SJSA1 (cell line): Measurements from ENCODE around the gene APLF. TPM values are rescaled to one million over a fixed set of nuclear protein-coding genes. Genes with fewer than 3 reads are reported as not detected.

Source experiments
- DNase-seq, 2 experiments: peaks; one replicate each; pipeline ENCODE4 v3.0.0-alpha.2; 2015 to 2020; ENCODE audit warnings: low spot score in 2 of 2, low read depth in 1 of 2
- H3K27ac ChIP-seq: fragments of 250-450 bp; sonication (Bioruptor Pico); 2 replicates; pipeline ENCODE4 v1.5.1; 2020; ENCODE audit warnings: mild to moderate bottlenecking, moderate library complexity
- H3K27me3 ChIP-seq: fragments of 250-450 bp; sonication (Bioruptor Pico); replicated peaks from 2 replicates; pipeline ENCODE4 v1.5.1; 2020; ENCODE audit warnings: mild to moderate bottlenecking, moderate library complexity
- H3K36me3 ChIP-seq: fragments of 250-450 bp; sonication (Bioruptor Pico); 2 replicates; pipeline ENCODE4 v1.5.1; 2020; ENCODE audit warnings: mild to moderate bottlenecking
- H3K4me1 ChIP-seq: fragments of 250-450 bp; sonication (Bioruptor Pico); replicated peaks from 2 replicates; pipeline ENCODE4 v1.6.1; 2021; ENCODE audit warnings: mild to moderate bottlenecking
- H3K4me3 ChIP-seq: fragments of 250-450 bp; sonication (Bioruptor Pico); 2 replicates; pipeline ENCODE4 v1.5.1; 2020; ENCODE audit warnings: mild to moderate bottlenecking
- H3K9me3 ChIP-seq: fragments of 250-450 bp; sonication (Bioruptor Pico); replicated peaks from 2 replicates; pipeline ENCODE4 v1.5.1; 2020; ENCODE audit warnings: mild to moderate bottlenecking
- total RNA-seq: library from RNA; depleted of rRNA; stranded (reverse); fragments of >200 nt; shearing (Covaris generic); gene quantifications from 2 replicates; pipeline ENCODE4 v1.2.3, GENCODE V29; 2014

Gene APLF
- total RNA-seq, 1 experiment from 2014 or later = 1.8 TPM

GRCh38 chr2:68453761-68454360 is 13.5 kb upstream of the APLF start:
- no peaks in the 10 kb centered on the region for H3K4me1 ChIP-seq
- H3K4me3 ChIP-seq = no peak overlapping the region
- H3K36me3 ChIP-seq = no peaks in the 10 kb centered on the region
- no peak for DNase-seq
- H3K27me3 ChIP-seq = no peaks in the 10 kb centered on the region
- H3K27ac ChIP-seq = no peak overlapping the region
- H3K9me3 ChIP-seq = no peaks in the 10 kb centered on the region

GRCh38 chr2:68454719-68455118 is 12.7 kb upstream of the APLF start:
- H3K9me3 ChIP-seq = no peaks in the 10 kb centered on the region
- H3K27ac ChIP-seq = no peak overlapping the region
- H3K27me3 ChIP-seq = no peaks in the 10 kb centered on the region
- H3K36me3 ChIP-seq = no peaks in the 10 kb centered on the region
- H3K4me3 ChIP-seq = no peak overlapping the region
- DNase-seq = no peak
- no peaks in the 10 kb centered on the region for H3K4me1 ChIP-seq

DNA sequence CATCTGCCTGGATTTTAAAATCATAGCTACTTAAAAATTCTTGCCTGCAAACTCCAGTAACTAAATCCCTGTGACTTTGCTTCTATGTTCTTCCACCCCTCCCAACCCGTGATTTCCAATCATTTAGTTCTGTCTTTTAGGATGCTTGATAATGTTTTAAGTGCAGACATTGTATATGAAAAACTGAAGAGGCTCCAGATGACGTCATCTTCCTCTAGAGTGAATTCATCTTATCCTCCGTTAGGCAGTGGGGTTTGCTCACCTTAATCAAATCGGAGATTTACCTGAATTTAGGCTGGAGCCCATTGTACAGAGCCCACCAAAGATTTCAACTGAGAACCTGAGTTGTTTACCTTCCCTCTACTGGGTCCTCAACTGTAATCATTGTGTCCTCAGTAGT is 11.2 kb upstream of the APLF start:
- H3K4me1 ChIP-seq = no peaks in the 10 kb centered on the region
- H3K36me3 ChIP-seq = no peaks in the 10 kb centered on the region
- H3K9me3 ChIP-seq = no peaks in the 10 kb centered on the region
- H3K27me3 ChIP-seq = no peaks in the 10 kb centered on the region
- no peak for DNase-seq
- no peak overlapping the region for H3K27ac ChIP-seq
- no peak overlapping the region for H3K4me3 ChIP-seq

DNA sequence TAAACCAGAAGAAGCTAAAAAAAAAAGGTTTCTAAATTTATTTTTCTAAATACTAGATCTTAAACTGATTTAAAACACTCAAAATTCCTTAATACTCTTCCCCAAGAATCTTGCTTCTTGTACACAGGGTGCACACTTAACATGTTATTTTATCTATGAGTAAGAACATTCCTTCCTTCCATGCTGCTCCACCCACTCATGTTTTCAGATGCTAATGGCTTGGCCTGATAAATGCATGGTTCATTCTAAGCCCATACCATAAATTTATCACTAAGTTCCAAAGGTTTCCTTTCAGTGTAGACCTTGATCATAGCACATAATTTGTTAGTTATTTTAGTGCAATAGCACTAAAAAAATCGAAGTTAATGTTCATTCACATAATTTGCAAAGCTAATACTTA is 8.4 kb upstream of the APLF start:
- no peak overlapping the region for H3K27ac ChIP-seq
- H3K36me3 ChIP-seq = no peaks in the 10 kb centered on the region
- H3K27me3 ChIP-seq = no peaks in the 10 kb centered on the region
- no peak for DNase-seq
- H3K9me3 ChIP-seq = no peaks in the 10 kb centered on the region
- no peak overlapping the region for H3K4me3 ChIP-seq
- H3K4me1 ChIP-seq = no peaks in the 10 kb centered on the region

GRCh38 chr2:68463287-68463877 is 4.0 kb upstream of the APLF start:
- no peaks in the 10 kb centered on the region for H3K9me3 ChIP-seq
- H3K4me3 ChIP-seq = no peak overlapping the region
- no peaks in the 10 kb centered on the region for H3K27me3 ChIP-seq
- no peaks in the 10 kb centered on the region; the same call in 1 of the 2 replicates for H3K36me3 ChIP-seq
- H3K4me1 ChIP-seq = peaks cover 12% of the 10 kb centered on the region
- DNase-seq = peak in 1 of 2 experiments; percentile 41
- no peak overlapping the region for H3K27ac ChIP-seq

DNA sequence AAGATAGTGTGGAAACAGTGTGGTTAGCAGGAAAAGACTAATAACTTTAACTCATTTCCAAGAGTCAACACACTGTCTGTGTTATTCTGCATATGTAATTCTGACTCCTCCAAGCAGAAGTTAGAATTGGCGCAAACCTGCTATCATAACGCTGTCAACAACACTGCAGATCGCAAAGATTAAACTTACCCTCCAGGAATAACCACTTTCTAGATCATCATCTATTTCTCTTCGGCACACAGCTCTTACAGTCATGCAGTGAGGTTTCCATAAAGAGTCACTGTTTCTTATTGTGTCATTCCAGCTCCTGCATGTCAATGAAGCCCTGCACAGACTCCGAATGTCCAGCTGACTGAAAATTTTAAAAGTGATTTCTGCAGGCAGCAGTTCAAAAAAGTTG is 2.7 kb upstream of the APLF start:
- no peak for DNase-seq
- Histone ChIP-seq H3K9me3 (no peaks in the 10 kb centered on the region), H3K27ac (no peak overlapping the region), H3K4me3 (no peak overlapping the region), H3K4me1 (peaks cover 13% of the 10 kb centered on the region), H3K36me3 (no peaks in the 10 kb centered on the region; the same call in 1 of the 2 replicates), H3K27me3 (no peaks in the 10 kb centered on the region)

DNA sequence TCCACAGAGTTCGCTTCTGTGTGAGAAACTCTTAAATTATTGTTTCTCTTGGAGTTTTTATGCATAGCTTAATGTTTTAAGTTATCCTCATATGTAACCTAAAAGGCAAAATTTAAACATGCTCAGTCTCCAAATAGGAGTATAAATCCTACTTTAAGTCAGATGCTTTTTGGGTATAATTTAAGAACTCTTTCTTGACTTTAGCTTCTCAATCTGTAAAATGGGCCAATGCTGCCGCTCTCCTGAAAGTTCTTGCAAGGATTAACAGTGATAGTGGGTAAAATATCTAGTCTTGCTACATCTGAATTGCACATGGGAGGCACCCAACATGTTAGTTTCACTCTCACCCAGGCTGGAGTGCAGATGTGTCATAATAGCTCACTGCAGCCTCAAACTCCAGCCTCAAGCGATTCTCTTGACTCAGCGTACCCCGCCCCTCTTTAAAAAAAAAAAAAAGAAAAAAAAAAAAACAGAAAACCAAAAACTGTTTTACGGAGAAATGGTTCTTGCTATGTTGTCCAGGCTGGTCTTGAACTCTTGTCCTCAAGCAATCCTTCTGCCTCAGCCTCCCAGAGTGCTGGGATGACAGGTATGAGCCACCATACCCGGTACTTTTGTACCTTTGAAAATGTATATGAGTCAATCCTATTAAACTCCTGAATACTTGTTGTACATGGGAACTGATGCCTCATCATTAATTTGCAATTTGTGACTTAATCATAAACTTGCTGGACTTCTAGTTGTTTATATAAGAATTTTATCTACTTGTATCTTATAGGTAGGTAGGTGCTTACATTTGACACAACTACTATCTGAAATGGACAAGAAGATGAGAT is 2.1 kb upstream of the APLF start:
- Histone ChIP-seq H3K4me1 (peaks cover 13% of the 10 kb centered on the region), H3K36me3 (no peaks in the 10 kb centered on the region; the same call in 1 of the 2 replicates), H3K4me3 (no peak overlapping the region), H3K27me3 (no peaks in the 10 kb centered on the region), H3K27ac (no peak overlapping the region), H3K9me3 (no peaks in the 10 kb centered on the region)
- DNase-seq = no peak

DNA sequence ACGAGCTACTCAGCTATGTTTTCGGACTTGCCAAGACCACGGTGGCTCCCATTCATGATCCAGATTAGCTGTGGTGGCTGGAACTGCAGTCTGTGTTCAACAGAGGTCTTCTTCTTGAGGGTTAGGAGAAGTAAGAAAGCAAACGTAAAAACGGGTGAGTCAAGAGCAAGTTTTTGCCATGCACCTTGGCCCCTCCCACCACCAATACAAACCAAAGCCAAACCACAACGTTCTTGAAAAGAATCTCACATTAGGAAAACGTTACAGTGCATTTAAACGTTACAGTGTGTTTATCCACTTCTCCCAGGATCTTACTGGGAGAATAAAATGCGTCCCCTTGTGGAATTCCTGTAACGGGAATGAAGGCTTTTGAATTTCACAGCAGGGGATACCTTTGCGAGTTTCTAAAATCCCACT is 1.0 kb upstream of the APLF start:
- peak in 1 of 2 experiments; percentile 60 for DNase-seq
- H3K27ac ChIP-seq = peak overlapping the region; percentile 56
- peaks cover 13% of the 10 kb centered on the region for H3K4me1 ChIP-seq
- H3K9me3 ChIP-seq = no peaks in the 10 kb centered on the region
- peak overlapping the region; percentile 80 for H3K4me3 ChIP-seq
- H3K36me3 ChIP-seq = no peaks in the 10 kb centered on the region; the same call in 1 of the 2 replicates
- no peaks in the 10 kb centered on the region for H3K27me3 ChIP-seq

DNA sequence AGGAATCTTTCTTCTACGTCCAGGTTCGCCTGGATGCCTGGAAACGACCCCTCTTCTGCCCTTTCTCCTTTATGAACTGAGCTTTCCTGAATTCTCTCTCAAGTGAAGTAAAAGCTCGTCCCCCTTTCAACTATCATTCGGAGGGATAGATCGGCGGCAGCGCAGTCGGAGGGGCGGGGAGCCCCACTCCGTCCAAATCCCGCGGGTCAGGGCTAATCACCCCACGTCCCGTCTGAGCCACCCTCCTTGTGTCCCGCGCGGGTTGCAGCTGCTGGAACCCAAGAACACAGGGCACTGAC is 658 bp upstream of the APLF start:
- Histone ChIP-seq H3K9me3 (no peaks in the 10 kb centered on the region), H3K4me1 (peaks cover 13% of the 10 kb centered on the region), H3K27me3 (no peaks in the 10 kb centered on the region), H3K4me3 (peak overlapping the region; percentile 80), H3K36me3 (no peaks in the 10 kb centered on the region; the same call in 1 of the 2 replicates), H3K27ac (peak overlapping the region; percentile 56)
- no peak for DNase-seq

DNA sequence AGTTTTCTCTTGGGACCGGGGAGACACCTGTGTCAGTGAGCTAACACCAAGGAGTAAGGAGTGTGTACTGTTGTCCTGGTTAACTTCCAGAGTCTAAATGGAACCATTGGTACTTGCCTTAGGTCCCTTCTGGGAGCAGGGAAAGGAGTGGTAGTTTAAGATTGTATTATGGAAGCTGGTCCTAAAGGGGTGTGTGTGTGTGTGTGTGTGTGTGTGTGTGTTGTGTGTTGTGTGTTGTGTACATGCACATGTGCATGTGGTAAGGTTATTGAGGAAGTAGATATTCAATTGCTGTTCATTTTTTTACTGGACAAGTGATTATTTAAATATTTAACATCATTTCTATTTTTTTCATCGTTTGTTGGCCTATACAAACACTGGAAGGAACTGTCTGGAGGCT is 1.4 kb downstream of the APLF start:
- DNase-seq = no peak
- Histone ChIP-seq H3K4me1 (peaks cover 13% of the 10 kb centered on the region), H3K27ac (no peak overlapping the region), H3K27me3 (no peaks in the 10 kb centered on the region), H3K36me3 (no peaks in the 10 kb centered on the region; the same call in 1 of the 2 replicates), H3K9me3 (no peaks in the 10 kb centered on the region), H3K4me3 (no peak overlapping the region)

DNA sequence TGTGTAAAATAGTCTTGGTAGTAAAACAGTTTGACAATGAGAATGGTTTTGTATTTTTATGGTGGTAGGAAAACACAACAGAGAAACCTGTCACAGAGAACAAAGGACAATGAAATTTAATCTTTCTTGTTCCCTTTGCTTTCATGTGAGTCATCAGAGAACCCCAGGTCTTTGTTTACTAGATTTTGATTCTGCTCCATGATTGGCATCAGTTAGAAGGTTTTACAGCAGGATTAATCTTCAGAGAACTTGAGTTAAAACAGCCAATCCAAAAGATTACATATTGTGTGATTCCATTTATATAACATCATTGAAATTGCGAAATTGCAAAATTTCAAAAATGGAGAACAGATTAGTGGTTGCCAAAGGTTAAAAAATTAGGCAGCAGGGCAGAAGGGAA is 2.5 kb downstream of the APLF start:
- H3K27me3 ChIP-seq = no peaks in the 10 kb centered on the region
- no peak overlapping the region for H3K27ac ChIP-seq
- no peaks in the 10 kb centered on the region; the same call in 1 of the 2 replicates for H3K36me3 ChIP-seq
- H3K9me3 ChIP-seq = no peaks in the 10 kb centered on the region
- H3K4me3 ChIP-seq = no peak overlapping the region
- no peak for DNase-seq
- peaks cover 13% of the 10 kb centered on the region for H3K4me1 ChIP-seq

- H3K4me1 ChIP-seq = peaks cover 7% of the 10 kb centered on the region; the same call in 1 of the 2 replicates
- no peak overlapping the region for H3K4me3 ChIP-seq
- no peaks in the 10 kb centered on the region for H3K27me3 ChIP-seq
- no peak for DNase-seq
- no peak overlapping the region for H3K27ac ChIP-seq
- no peaks in the 10 kb centered on the region for H3K9me3 ChIP-seq
- no peaks in the 10 kb centered on the region; the same call in 1 of the 2 replicates for H3K36me3 ChIP-seq
These were observed 4.0 kb downstream of the APLF start for GRCh38 chr2:68471385-68471784.

DNA sequence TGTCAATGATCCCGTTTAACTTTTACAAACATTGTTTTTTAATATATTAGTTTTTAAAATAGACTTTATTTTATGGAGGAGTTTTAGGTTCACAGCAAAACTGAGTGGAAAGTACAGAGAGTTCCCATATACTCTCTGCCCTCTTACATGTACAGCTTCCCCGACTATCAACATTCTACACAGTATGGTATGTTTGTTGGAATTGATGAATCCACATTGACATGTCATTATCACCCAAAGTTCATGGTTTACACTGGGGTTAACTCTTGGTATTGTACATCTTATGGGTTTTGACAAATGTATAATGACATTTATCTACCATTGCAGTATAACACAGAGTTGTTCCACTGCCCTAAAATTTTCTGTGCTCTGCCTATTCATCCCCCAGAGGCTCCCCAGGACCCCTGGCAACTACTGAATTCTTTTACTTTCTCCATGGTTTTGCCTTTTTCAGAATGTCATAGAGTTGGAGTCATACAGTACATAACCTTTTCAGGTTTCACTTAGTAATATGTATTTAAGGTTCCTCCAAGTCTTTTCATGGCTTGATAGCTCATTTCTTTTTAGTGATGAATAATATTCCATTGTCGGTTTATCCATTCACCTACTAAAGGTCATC is 5.5 kb downstream of the APLF start:
- Histone ChIP-seq H3K36me3 (no peaks in the 10 kb centered on the region), H3K9me3 (no peaks in the 10 kb centered on the region), H3K4me3 (no peak overlapping the region), H3K27ac (no peak overlapping the region), H3K4me1 (peaks cover 5% of the 10 kb centered on the region; the same call in 1 of the 2 replicates), H3K27me3 (no peaks in the 10 kb centered on the region)
- no peak for DNase-seq

DNA sequence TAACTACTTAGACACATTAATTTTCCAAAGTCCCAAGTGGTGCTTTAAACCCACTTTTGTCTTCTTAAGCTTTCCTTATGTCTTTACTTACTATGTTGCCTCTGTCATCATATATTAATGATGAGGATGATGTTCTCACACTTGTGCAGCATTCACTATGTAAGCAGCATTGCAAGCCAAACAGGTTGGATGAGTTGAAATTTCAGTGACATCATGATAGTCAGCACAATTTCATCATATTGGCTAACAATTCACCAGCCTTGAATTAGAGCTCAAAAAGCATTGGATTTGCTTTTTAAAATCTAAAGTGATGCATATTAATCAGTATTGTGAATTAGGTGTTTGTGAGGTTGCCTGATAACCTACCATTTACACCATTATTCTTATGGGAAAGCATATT is 7.7 kb downstream of the APLF start:
- Histone ChIP-seq H3K4me3 (no peak overlapping the region), H3K9me3 (no peaks in the 10 kb centered on the region), H3K27me3 (no peaks in the 10 kb centered on the region), H3K4me1 (no peaks in the 10 kb centered on the region), H3K36me3 (no peaks in the 10 kb centered on the region), H3K27ac (no peak overlapping the region)
- DNase-seq = no peak
